BJ (cell line): ENCODE measurements around the gene GRM7. TPM values are rescaled to one million over a fixed set of nuclear protein-coding genes. Genes with fewer than 3 reads are reported as not detected.

Source experiments
- CTCF ChIA-PET: fragments of 350-600 bp; formaldehyde crosslinking; extraction: SDS; loops from one replicate; lab custom pipeline; 2021; ENCODE audit warnings: antibody characterized with exemption, inconsistent platforms; lab: Yijun Ruan, JAX
- POLR2A ChIA-PET: fragments of 300-600 bp; sonication (Branson Sonifier 250); formaldehyde crosslinking; extraction: SDS; loops from one replicate; lab custom pipeline; 2021; ENCODE audit warnings: antibody characterized with exemption; lab: Charles Lee
- DNase-seq: peaks from one replicate; pipeline ENCODE4 v3.0.0-alpha.2; 2011; ENCODE audit warnings: low read depth
- H3K27me3 ChIP-seq: 2 replicates; pipeline ENCODE4 v1.6.0; 2011; ENCODE audit warnings: low read length; ENCODE audit not compliant: control insufficient read depth, insufficient read depth
- H3K36me3 ChIP-seq: 2 replicates; pipeline ENCODE4 v1.5.1; 2011; ENCODE audit warnings: low read length; ENCODE audit not compliant: control insufficient read depth, insufficient read depth
- H3K4me3 ChIP-seq: 2 replicates; pipeline ENCODE4 v1.5.1; 2011; ENCODE audit warnings: low read depth, mild to moderate bottlenecking, control low read depth, low read length
- CTCF ChIP-seq: IDR thresholded peaks from 2 replicates; pipeline ENCODE4 v1.5.1; 2011; ENCODE audit warnings: low read depth, mild to moderate bottlenecking, control low read depth, inconsistent platforms, low read length, moderate library complexity; ENCODE audit not compliant: insufficient read depth
- polyA plus RNA-seq: library from polyadenylated mRNA; depleted of rRNA; stranded (reverse); fragments of >200 nt; gene quantifications from 2 replicates; pipeline ENCODE4 v1.2.3, GENCODE V29; 2011

GRM7 gene
- polyA plus RNA-seq, 1 experiment, result not detected

DNA sequence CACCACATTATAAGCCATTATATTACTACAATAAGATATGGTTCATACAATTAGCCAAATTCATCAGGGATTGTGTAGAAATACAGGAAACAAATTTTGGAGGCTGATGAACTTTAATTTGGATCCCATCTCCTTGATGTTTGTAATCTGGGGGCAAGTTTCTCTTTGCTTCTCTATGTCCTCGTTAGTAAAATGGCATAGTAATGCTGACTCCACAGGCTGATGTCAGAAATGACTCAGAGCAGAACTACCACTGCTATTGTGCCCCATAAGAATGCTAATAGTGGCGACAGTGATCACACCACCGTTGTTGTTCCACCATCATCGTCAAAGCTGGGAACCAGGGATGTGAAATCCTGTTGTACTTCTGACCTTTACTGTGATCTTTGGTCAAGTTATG, 918.4 kb downstream of the GRM7 start:
- Histone ChIP-seq H3K27me3 (no peaks in the 10 kb centered on the region), H3K4me3 (no peak overlapping the region), H3K36me3 (no peaks in the 10 kb centered on the region)
- CTCF ChIA-PET, result no interaction called here
- no peak for DNase-seq
- POLR2A ChIA-PET, result no interaction called here
- TF ChIP-seq CTCF, result no peak

- Histone ChIP-seq H3K36me3 (no peaks in the 10 kb centered on the region), H3K4me3 (no peak overlapping the region), H3K27me3 (no peaks in the 10 kb centered on the region)
- ChIA-PET CTCF (no interaction called here), POLR2A (no interaction called here)
- no peak for TF ChIP-seq CTCF
- DNase-seq, result no peak
These were observed 920.5 kb downstream of the GRM7 start for GRCh38 chr3:7781395-7781794.

GRCh38 chr3:7787871-7788828, 927.2 kb downstream of the GRM7 start:
- Histone ChIP-seq H3K36me3 (no peaks in the 10 kb centered on the region), H3K4me3 (no peak overlapping the region), H3K27me3 (no peaks in the 10 kb centered on the region)
- ChIA-PET POLR2A (no interaction called here), CTCF (no interaction called here)
- TF ChIP-seq CTCF, result no peak
- DNase-seq, result no peak

- ChIA-PET CTCF (no interaction called here), POLR2A (no interaction called here)
- H3K36me3 ChIP-seq, result no peaks in the 10 kb centered on the region
- H3K27me3 ChIP-seq, result no peaks in the 10 kb centered on the region
- no peak for DNase-seq
- TF ChIP-seq CTCF, result no peak
- H3K4me3 ChIP-seq, result no peak overlapping the region
These were observed 928.0 kb downstream of the GRM7 start for GRCh38 chr3:7788881-7789280.

DNA sequence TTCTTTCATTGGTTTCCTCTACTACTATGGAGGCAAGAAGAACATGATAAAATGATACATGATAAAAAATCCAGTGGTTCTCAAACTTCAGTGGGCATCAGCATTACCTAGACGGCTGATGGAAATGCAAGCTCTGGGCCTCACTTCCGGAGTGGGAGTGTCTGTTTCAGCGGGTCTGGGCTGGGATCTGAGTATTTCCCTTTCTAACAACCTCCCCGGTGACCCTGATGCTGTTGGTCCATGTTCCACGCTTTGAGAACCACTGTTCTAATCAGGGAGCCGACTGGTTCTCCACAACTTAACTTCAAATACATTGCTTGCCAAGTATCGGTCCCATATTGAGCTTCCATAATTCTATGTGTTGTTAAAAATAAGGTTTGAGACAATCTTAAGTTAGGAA, 928.4 kb downstream of the GRM7 start:
- CTCF ChIA-PET, result interaction anchor here (0.6 kb wide), 1 partner anchor 1332 kb away, joined by 3 read pairs; no protein-coding TSS in a partner anchor
- no peak for DNase-seq

More for the DNA sequence above, 928.4 kb downstream of the GRM7 start:
- Histone ChIP-seq H3K27me3 (no peaks in the 10 kb centered on the region), H3K4me3 (no peak overlapping the region), H3K36me3 (no peaks in the 10 kb centered on the region)
- POLR2A ChIA-PET, result no interaction called here
- TF ChIP-seq CTCF, result no peak
